Measurements from ENCODE around the gene CEACAM19.
"Not testable (repeated sequence)": the region's sequence is repeated elsewhere in the genome, so short reads cannot be mapped to it uniquely, and the experiment has no call there.

Gene CEACAM19

DNA sequence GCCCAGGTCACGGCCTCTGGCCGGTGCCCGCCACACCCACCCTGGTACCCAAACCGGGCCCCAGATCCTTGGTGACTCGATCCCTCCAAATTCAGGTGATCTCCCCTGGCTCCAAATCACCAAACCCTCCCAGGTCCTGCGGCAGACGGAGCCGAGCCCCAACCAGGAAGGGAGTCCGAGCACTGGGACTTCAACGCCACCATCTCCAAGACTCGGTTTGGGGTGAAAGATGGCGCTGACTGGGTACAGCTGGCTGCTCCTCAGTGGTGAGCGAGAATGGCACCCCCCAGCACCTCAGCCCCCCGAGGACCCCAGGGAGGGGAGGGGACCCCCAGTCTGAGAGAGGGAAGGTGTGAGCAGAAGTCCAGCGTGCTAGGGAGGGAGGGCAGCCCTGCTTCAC is 29.9 kb downstream of the CEACAM19 start:
- no peak for DNase-seq (ENCODE audit: low read depth)

DNA sequence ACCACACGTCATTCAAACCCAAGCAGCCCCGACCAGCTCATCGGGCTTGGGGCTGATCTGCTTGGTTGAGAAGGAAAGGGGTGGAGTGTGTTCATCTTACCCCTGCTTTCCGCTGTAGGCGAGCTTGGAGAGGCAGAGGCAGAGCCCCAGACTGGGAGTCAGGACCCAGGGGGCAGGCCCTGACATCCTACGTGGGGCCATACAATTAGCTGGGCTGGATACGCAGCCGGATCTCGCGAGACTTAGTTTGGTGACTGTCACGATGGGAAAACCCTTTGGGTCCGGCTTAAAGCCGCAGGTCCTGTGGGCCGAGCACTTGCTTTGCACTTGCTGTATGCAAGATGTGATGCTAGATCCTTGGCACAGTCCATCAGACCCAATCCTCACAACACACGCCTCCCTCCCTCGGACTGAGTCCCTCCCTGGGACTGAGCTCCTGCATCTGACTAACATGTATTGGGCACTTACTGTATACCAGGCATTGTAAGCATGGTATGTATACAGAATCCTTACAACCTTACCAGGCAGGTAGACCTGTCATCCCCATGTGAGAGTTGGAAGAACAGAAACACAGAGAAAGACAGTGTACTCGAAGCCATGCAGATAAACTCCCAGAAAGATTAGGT is 31.4 kb downstream of the CEACAM19 start:
- DNase-seq (ENCODE audit: low read depth) = no peak

GRCh38 chr19:44703336-44704078 is 32.2 kb downstream of the CEACAM19 start:
- DNase-seq (ENCODE audit: low read depth) = no peak

DNA sequence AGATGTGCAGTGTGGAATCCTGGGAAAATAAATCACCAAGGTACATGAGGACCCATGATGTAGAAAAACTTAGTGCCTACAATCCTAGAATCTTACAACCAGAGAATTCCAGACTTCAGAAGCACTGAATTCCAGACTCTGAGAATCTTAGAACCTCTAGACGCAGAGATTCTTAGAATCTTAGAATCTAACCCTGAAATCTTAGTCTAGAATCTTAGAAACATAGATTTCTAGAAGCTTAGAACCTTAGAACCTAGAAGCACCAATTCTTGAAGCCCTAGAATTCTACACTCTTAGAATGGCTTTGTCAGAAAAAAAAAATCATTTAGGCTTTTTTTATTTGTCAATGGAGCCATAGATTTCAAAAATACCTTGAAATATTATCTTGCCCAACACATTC is 33.7 kb downstream of the CEACAM19 start:
- DNase-seq (ENCODE audit: low read depth) = no peak

GRCh38 chr19:44705502-44706010 is 34.3 kb downstream of the CEACAM19 start:
- DNase-seq (ENCODE audit: low read depth) = no peak

DNA sequence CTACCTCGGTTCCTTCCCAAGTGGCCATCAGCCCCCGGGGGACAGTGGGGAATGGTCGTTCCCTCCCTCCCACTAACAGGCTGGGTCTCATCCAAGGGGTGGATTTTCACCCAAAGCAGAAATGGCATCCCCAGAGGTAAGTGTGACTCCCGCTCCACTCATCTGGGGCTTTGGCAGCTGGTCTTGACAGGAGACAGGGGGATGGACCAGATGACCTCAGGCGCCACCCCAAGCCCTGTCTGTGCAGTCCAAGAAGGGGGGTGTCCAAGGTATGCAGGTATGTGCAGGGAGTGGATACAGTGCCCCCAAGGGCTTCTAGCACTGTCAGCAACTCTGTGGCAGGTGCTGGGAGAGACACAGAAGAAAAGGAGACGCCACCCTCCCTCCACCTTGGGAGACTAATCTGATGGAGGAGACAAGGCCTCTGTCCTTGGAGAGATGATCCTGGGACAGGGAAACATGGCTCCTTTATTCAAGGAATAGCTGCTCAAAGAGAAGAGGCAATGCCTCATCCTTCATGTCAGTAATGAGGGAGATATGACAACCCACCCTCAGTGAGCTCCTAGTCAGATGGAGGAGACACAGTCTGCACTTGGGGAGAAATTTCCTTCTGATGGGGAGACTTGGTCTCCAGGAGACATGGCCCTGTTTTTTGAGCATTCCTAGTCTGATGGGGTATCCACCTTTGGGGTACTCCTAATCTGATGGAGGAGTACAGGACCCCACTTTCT is 35.4 kb downstream of the CEACAM19 start:
- DNase-seq (ENCODE audit: low read depth) = no peak

GRCh38 chr19:44707794-44708193 is 36.5 kb downstream of the CEACAM19 start:
- no peak for DNase-seq (ENCODE audit: low read depth)

- no peak for DNase-seq (ENCODE audit: low read depth)
Measured at GRCh38 chr19:44708940-44709339, 37.7 kb downstream of the CEACAM19 start.

DNA sequence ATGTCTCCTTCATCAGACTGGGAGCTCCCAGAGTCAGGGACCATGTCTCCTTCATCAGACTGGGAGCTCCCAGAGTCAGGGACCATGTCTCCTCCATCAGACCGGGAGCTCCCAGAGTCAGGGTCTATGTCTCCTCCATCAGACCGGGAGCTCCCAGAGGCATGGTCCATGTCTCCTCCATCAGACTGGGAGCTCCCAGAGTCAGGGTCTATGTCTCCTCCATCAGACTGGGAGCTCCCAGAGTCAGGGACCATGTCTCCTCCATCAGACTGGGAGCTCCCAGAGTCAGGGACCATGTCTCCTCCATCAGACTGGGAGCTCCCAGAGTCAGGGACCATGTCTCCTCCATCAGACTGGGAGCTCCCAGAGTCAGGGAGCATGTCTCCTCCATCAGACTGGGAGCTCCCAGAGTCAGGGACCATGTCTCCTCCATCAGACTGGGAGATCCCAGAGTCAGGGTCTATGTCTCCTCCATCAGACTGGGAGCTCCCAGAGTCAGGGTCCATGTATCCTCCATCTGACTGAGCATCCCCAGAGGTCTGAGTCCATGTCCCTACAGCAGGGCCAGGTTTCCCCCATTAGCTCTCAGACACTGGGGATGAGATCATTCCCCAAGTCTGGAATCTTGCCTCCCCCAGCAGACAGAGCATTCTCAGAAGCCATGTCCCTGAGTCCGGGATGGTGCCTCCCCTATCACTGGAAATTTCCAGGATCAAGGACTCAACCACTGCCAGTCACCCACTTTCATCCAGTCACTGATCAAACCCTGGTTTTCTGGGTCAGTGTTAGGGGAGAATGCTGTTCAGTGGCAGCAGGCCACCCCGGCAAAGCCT is 38.4 kb downstream of the CEACAM19 start:
- not testable (repeated sequence) for DNase-seq (ENCODE audit: low read depth)

DNA sequence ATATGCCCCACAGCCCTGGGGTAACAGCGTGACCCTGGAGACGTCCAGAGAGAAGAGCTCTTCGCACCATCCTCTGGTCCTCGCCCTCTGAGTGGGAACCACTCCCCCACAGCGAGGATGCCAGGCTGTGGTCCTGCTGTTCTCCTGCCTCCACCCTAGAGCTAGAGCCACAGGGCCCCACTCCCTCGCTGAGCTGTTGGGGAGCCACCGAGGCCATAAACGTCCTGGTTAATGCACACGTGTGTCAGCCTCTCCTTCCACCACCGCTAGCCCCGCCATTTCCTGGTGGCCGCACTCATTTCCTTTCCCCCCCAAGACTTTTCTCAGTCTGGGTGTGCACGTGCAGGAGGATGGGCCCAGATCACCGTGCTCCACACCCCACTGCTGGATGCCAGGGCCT is 39.2 kb downstream of the CEACAM19 start:
- DNase-seq (ENCODE audit: low read depth) = no peak

DNA sequence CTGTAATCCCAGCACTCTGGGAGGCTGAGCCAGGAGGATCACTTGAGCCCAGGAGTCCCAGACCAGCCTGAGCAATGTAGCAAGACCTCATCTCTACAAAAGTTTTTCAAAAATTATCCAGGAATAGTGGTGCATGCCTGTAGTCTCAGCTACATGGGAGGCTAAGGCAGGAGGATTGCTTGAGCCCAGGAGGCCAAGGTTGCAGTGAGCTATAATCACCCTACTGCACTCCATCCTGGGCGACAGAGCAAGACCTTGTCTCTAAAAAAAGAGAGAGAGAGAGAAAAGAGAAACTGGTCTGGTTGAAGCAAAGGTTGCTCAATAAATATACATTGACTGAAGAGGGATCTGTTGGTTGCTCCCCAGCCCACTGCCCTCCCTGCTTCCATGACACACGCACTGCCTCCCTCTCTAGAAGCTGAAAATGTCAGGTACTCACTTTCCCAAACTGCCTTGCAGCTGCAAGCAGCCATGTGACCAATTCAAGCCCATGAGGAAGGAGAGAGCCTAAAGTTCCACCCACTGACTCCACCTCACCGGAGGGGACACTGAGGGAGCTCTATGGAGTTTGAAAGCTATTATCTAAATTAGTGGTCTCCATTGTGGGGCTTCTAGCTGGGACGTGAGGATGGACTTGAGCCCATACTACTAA is 41.7 kb downstream of the CEACAM19 start:
- DNase-seq (ENCODE audit: low read depth) = no peak

GRCh38 chr19:44714597-44715169 is 43.4 kb downstream of the CEACAM19 start:
- no peak for DNase-seq (ENCODE audit: low read depth)

DNA sequence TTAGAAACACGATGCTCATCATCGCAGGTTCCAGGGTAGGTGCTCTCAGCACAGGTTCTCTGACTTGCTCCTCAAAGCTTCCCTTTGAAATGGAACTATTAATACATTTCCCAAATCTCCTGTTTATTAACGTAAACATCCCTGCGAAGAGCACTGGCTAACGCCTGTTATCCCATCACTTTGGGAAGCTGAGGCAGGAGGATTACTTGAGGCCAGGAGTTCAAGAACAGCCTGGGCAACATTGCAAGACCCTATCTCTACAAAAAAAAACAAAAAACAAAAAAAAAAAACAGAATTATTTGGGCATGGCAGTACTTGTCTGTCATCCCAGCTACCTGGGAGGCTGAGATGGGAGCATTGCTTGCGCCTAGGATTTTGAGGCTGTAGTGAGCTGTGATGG is 46.3 kb downstream of the CEACAM19 start:
- DNase-seq (ENCODE audit: low read depth) = no peak

DNA sequence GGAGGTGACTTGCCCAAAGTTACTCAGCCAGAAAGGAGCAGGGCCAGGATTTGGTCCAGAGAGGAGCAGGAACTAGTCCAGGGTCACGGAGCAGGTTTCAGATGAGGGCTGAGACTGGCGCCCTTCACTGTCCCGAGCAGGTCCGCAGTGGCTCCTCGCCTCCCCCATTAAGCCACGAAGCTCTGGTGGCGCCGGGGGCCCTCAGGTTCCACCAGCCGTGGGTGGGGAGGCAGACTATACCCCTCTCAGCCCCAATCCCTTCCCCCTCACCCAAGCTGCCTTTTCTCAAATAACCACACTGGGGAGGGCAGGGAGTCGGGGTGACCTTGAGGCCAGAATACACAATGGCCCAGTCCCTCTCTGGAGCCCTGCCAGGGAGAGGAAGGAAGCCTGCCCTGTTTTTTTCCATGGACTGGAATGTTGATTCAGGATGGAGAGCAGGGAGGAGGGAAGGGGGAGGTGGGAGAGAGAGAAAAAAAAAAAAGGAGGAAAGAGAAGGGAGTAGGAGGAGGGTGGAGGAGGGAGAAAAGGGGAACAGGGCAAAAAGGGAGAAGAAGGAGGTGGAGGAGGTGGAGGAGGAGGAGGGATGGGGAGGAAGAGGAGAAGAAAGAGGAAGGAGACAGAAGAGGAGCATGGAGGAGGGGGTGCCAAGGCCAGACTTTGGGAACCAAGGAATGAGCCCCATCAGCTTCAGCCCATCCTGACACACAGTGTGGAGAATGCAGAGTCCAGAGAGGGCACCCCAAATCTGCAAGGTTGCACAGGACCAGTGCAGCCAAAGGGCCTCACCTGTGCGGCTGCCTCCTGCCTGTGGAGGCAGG is 47.4 kb downstream of the CEACAM19 start:
- no peak for DNase-seq (ENCODE audit: low read depth)

DNA sequence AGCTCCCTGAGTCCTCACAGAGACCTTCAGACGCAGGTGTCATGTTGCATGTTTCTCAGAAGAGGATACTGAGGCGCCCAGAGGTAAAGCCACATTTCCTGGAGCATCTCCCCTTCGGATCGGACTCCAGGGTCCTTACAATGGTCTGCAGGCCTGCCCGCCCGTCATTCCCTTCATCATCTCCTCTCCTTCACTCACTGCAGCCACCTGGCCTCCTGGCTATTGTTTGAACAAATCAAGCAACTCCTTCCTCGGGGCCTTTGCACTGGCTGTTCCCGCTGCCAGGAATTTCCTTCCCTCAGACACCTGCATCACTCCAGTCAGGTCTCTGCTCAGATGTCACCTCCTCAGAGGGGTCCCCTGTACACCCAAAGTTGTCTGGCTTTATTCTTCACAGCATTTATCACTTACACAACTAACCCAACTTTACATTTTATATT is 48.0 kb downstream of the CEACAM19 start:
- no peak for DNase-seq (ENCODE audit: low read depth)

GRCh38 chr19:44720396-44720795 is 49.1 kb downstream of the CEACAM19 start:
- DNase-seq (ENCODE audit: low read depth) = not testable (repeated sequence)

DNA sequence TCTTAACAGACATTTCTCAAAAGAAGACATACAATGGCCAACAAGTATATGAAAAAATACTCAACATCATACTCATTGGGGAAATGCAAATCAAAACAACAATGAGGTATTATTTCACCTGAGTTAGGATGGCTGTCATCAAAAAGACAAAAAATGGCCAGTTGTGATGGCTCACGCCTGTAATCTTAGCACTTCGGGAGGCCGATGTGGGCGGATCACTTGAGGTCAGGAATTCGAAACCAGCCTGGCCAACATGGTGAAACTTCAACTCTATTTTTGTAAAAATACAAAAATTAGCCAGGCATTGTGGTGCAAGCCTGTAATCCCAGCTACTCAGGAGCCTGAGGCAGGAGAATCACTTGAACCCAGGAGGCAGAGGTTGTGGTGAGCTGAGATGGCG is 49.7 kb downstream of the CEACAM19 start:
- no peak for DNase-seq (ENCODE audit: low read depth)

GRCh38 chr19:44721369-44721768 is 50.1 kb downstream of the CEACAM19 start:
- DNase-seq (ENCODE audit: low read depth) = not testable (repeated sequence)

DNA sequence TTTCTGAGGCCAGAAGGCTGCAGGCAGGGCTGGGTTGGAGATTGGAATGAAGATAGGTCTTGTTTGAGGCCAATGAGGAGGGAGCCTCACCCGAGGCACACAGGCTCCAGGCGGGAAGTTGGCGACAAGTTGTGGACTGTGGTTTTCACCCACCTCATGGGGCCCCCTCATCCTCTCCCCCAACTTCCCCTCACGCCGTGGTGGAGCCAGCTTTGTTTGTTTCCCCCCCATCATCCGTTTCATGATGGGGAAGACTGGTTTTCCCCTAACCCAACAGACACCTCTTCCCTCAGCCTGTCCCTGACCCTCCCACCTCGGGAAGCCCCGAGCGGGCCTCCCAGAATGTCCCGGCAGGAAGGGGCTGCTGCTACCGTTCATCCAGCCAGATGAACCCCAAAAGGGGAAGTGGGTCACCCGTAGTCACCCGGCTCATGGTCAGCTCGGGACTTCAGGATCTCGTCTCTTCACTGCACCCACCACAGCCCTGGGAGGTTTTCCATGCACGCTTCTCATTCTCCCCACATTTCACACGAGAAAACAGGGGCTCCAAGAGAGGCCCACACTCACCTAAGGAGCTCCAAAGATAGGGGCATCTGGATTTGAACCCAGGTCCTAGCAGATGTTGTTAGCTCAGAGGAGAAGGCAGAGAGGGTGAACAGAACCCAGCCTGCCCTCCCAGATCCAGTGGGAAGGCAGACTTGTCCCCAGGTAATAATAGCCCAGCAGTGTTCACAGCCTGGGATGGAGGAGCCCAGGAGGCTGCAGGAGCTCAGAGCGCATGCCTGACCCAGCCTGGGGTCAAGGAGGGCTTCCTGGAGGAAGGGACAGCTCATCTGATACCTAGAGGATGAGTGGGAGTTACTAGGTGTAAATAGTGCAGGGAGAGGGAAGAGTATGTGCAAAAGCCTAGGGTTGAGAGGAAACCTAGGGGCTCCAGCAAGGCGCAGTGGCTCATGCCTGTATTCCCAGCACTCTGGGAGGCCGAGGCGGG is 51.1 kb downstream of the CEACAM19 start:
- DNase-seq (ENCODE audit: low read depth) = no peak

All from T follicular helper cell (primary cell).